ENCODE data around the gene RETREG2. TPM values are rescaled to one million over a fixed set of nuclear protein-coding genes. Genes with fewer than 3 reads are reported as not detected.

The RETREG2 gene
- polyA plus RNA-seq, 1 donor from 2014 or later: 156 TPM

GRCh38 chr2:219133976-219134375 is 44.1 kb upstream of the RETREG2 start:
- no peaks in the 10 kb centered on the region for H3K27me3 ChIP-seq (ENCODE audit: insufficient read depth, low read depth, low read length)
- H2AFZ ChIP-seq (ENCODE audit: low read depth, low read length): no peak overlapping the region
- TF ChIP-seq EP300 (conservative IDR thresholded peaks at IDR 0.05; ENCODE audit: poor library complexity, severe bottlenecking) (no peak), SMC3 (conservative IDR thresholded peaks at IDR 0.05; ENCODE audit: poor library complexity) (no peak), CTCF (IDR thresholded peaks at IDR 0.05; ENCODE audit: poor library complexity, severe bottlenecking) (no peak), MXI1 (conservative IDR thresholded peaks at IDR 0.05; ENCODE audit: poor library complexity, severe bottlenecking) (no peak), REST (IDR thresholded peaks at IDR 0.05; ENCODE audit: borderline replicate concordance) (no peak), RAD21 (conservative IDR thresholded peaks at IDR 0.05) (no peak), TAF1 (IDR thresholded peaks at IDR 0.05; ENCODE audit: low read depth) (no peak), POLR2AphosphoS5 (IDR thresholded peaks at IDR 0.05) (no peak), EZH2 (IDR thresholded peaks at IDR 0.05; ENCODE audit: borderline replicate concordance, insufficient read depth, low read length, poor library complexity, severe bottlenecking) (no peak)
- H3K27ac ChIP-seq (ENCODE audit: low read length): no peak overlapping the region
- no peak overlapping the region for H3K9ac ChIP-seq (ENCODE audit: low read length)
- no peak overlapping the region for H3K4me3 ChIP-seq (ENCODE audit: low read length)
- no peaks in the 10 kb centered on the region for H3K36me3 ChIP-seq (ENCODE audit: insufficient read depth, low read length)
- H3F3A ChIP-seq (ENCODE audit: insufficient read depth, low read length, poor library complexity, severe bottlenecking): no peaks in the 10 kb centered on the region
- no peak overlapping the region for H3K4me2 ChIP-seq (ENCODE audit: low read length)
- H4K20me1 ChIP-seq (ENCODE audit: insufficient read depth): no peaks in the 10 kb centered on the region
- no peaks in the 10 kb centered on the region for H3K9me3 ChIP-seq (ENCODE audit: low read length)
- no peaks in the 10 kb centered on the region for H3K9me2 ChIP-seq (ENCODE audit: insufficient read depth, low read length)
- no peaks in the 10 kb centered on the region for H3K79me2 ChIP-seq (replicated peaks; ENCODE audit: insufficient read depth, low read length)

- Histone ChIP-seq H3K79me2 (replicated peaks; ENCODE audit: insufficient read depth, low read length) (no peaks in the 10 kb centered on the region), H3K9ac (ENCODE audit: low read length) (no peak overlapping the region), H3K4me3 (ENCODE audit: low read length) (no peak overlapping the region), H3K27me3 (ENCODE audit: insufficient read depth, low read depth, low read length) (no peaks in the 10 kb centered on the region), H3K9me3 (ENCODE audit: low read length) (no peaks in the 10 kb centered on the region), H4K20me1 (ENCODE audit: insufficient read depth) (no peaks in the 10 kb centered on the region), H2AFZ (ENCODE audit: low read depth, low read length) (no peak overlapping the region), H3F3A (ENCODE audit: insufficient read depth, low read length, poor library complexity, severe bottlenecking) (no peaks in the 10 kb centered on the region), H3K9me2 (ENCODE audit: insufficient read depth, low read length) (no peaks in the 10 kb centered on the region), H3K36me3 (ENCODE audit: insufficient read depth, low read length) (no peaks in the 10 kb centered on the region), H3K27ac (ENCODE audit: low read length) (no peak overlapping the region), H3K4me2 (ENCODE audit: low read length) (no peak overlapping the region)
- TF ChIP-seq REST (IDR thresholded peaks at IDR 0.05; ENCODE audit: borderline replicate concordance) (no peak), EZH2 (IDR thresholded peaks at IDR 0.05; ENCODE audit: borderline replicate concordance, insufficient read depth, low read length, poor library complexity, severe bottlenecking) (no peak), TAF1 (IDR thresholded peaks at IDR 0.05; ENCODE audit: low read depth) (no peak), POLR2AphosphoS5 (IDR thresholded peaks at IDR 0.05) (no peak), CTCF (IDR thresholded peaks at IDR 0.05; ENCODE audit: poor library complexity, severe bottlenecking) (no peak), RAD21 (conservative IDR thresholded peaks at IDR 0.05) (no peak)
These were observed 37.4 kb upstream of the RETREG2 start for GRCh38 chr2:219140722-219141121.
